SK-N-DZ (cell line): ENCODE data around the gene CYP26B1.

ENCODE experiments used
- DNase-seq: peaks from one replicate; pipeline ENCODE4 v3.0.0-alpha.2; 2015; ENCODE audit warnings: low spot score

Gene CYP26B1

DNA sequence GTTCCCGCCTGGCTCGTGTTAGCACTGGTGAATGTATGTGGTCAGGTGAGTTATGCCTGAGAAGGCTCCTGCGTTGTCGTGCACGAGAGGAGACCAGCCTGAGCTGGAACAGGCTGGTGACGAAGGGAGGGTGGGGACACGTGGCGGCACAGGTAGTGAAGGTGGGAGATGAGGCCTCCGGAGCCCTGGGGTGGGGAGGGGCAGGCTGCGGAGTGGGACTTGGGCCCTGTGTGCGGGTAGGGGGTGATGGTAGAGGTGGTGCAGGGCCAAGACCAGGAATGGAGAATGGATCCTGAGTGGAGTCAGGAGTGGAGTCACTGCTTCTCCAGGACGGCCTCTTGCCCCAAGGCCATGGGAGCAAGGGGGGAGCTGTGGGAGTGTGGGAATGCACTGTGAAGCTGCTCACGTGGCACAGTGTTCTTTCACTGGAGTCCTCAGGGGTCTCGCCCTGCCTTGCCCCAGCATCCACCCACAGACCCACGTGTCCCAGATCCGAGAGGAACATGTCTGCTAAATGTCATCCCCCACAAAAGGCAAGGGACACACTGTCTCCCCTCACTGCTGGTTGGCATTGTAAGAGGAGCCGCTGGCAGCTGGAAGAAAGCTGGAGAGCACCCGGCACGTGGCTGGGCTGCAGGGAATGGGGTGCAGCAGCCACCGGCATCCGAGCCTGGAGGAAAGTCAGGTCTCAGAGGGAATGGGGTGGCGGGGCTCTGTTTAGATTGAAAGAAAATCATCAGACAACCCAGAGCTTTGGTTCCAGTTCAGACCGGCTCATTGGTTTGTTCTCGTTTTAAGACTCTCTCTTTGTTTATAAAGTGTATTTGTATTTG is 63.7 kb downstream of the CYP26B1 start:
- DNase-seq, result no peak

DNA sequence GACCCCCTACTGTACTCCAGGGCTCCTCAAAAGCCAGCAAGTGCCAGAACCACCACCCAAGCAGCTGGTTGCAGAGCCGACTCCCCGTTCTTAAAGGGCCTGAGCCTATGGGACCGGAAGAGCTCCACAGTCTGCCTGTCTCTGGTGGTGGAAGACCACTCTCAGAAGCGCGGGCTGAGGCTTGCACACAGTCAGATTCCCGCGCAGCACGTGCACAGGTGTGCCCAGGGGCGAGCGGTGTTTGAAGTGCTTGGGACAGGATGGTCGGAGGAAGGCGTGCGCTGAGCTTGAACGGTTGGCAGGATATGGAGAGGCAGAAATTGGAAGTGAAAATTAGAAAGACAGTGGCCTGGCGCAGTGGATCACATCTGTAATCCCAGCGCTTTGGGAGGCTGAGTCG is 64.8 kb downstream of the CYP26B1 start:
- no peak for DNase-seq

DNA sequence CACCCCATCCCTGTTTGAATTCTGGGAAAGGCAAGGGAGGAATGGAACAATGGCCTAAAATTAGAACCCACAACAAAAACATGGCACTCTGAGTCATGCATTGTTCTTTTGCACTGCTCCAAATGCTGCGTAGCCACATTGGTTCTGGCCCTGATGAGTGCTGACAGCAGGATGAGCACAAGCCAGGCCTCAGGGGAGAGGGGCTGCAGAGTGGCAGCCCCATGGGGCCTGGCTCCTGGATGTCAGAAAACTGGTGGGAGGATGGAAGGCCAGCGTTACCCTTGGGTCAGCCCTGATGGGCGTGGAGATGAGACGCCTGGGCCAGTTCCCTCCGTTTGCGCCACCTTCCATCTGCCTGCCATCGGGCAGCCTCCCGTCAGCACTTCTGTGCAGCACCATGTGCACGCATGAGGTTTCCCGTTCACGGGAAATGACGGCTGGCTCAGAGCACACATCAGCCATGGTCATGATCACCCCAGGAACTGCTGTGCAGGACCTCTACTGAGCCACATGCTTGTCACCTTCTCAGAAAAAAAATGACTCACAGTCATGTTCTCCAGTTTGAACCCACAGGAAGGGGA is 65.6 kb downstream of the CYP26B1 start:
- no peak for DNase-seq

DNA sequence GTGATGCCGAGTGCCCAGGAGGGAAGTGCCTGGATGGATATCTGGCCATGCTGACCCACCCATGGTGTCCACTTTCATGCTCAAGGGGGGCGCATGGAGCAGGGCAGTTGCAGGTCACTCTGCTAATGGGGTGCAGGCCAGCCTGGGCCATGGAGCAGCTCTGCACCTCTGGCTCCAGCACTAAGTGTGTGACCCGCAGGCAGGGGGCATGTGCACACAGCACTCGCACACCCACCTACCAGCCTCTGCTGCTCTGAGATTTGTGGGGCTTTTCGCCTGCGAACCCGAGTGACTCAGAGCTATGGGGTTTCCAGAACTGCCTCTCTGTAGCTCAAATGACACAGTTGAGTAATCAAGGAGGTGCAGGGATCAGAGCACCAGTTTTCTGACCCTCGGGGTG is 66.2 kb downstream of the CYP26B1 start:
- DNase-seq, result no peak

DNA sequence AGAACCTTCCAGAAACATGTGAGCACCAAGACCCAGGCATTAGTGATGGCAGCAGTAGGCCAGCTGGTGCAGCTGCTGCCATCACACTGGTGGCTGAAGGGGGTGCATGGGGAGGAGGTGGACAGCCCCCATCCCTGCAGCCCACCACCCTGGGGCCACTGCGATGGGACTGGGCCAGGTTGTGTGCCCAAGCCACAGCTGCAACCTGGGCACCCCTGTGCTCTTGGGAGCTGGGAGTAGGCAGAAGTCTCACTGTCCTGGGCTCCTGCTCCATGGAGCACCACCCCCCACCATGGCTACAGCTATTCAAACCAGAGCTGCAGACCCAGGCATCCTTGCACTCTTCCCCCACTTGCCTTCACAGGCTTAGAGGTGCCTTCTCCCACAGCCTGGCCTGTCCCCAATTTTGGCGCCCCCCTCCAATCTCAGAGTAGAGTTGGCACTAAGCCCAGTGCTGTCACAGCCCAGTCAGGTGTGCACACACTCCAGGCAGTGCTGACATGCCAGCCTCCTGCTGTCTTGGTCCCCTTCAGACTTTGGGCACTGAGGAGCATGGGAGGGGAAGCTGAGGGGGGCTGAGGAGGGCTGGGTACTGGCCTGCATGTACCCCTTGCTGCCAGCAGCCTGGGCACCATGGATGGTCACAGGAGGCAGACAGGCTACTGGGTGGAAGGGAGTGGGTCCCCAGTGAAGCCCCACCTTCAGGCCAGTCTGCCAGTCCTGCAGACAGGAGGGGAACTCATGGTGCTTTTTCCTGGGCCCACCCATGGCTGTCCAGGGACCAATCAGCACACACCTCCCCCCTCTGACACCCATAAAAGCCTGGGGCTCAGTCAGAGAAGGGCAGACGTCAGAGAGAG is 67.1 kb downstream of the CYP26B1 start:
- no peak for DNase-seq
